ENCODE data around the gene FNBP1. TPM values are rescaled to one million over a fixed set of nuclear protein-coding genes. Genes with fewer than 3 reads are reported as not detected.

Gene FNBP1
- total and polyA plus RNA-seq, 7 donors: 12.5 to 172 (median 92.8) TPM

DNA sequence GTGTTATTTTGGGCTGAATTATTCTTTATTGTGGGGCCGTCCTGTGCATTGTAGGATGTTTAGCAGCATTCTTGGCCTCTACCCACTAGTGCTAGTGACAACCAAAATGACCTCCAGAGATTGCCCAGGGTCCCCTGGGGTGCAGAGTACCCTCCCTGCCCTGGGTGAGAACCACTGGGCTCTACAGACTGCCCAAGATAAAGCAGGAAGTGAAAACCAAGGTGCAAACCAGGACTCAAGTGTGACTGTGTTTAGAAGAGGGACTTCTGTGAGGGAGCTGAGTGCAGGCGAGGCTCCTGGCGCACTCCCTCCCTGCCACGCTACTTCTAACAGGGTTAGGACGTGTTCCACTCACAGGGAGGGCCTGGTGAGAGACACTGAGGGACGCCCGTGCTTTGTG, 166.2 kb downstream of the FNBP1 start:
- Histone ChIP-seq H3K9me3 (no peaks in the 10 kb centered on the region), H3K27me3 (no peaks in the 10 kb centered on the region), H3K36me3 (peaks cover 0 to 52% (median 30%) of the 10 kb centered on the region in 4 donors), H3K27ac (no peak overlapping the region), H3K4me3 (no peak overlapping the region), H3K4me1 (peaks cover 0 to 22% (median 18%) of the 10 kb centered on the region in 4 donors)
- 90% methylated on average over 7 of the region's 7 CpGs for WGBS, 2 donors
- DNase-seq: no peak
- intact Hi-C loops (cut with DNase I): no loop called here
- TF ChIP-seq, protein P1, sequence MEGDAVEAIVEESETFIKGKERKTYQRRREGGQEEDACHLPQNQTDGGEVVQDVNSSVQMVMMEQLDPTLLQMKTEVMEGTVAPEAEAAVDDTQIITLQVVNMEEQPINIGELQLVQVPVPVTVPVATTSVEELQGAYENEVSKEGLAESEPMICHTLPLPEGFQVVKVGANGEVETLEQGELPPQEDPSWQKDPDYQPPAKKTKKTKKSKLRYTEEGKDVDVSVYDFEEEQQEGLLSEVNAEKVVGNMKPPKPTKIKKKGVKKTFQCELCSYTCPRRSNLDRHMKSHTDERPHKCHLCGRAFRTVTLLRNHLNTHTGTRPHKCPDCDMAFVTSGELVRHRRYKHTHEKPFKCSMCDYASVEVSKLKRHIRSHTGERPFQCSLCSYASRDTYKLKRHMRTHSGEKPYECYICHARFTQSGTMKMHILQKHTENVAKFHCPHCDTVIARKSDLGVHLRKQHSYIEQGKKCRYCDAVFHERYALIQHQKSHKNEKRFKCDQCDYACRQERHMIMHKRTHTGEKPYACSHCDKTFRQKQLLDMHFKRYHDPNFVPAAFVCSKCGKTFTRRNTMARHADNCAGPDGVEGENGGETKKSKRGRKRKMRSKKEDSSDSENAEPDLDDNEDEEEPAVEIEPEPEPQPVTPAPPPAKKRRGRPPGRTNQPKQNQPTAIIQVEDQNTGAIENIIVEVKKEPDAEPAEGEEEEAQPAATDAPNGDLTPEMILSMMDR (IDR thresholded peaks at IDR 0.05): no peak
- no peak for TF ChIP-seq POLR2A (IDR thresholded peaks at IDR 0.05)
- TF ChIP-seq EP300 (IDR thresholded peaks at IDR 0.05): no peak
- no peak for TF ChIP-seq POLR2AphosphoS5 (IDR thresholded peaks at IDR 0.05)

DNA sequence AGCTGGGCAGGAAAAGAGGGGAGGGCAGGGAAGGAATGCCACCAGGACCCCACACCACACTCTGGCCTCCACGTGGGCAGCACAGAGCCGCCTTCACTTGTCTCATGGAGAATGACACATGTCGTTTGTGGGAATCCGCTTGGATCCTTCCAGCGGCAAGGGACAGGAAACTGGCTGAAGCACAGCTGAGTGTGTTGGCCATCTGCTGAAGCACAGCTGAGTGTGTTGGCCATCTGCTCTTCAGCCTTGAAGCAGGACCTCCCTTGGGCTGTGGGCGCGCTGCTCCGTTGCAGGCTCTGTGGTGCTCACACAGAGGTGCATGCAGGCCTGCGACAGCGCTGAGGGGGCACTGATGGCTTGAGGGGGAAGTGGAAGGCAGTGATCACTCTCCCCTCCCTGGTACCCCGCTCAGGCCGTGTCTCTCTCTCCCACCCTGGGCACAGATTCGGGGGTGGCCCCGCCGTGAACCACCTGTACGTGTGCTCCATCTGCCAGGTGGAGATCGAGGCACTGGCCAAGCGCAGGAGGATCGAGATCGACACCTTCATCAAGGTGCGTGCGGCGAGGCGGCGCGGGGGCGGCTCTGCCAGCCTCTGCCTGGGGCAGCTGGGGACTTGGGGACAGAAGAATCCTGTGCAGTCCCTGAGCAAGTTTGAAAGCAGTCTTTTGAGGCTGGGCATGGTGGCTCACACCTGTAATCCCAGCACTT, 167.1 kb downstream of the FNBP1 start:
- WGBS, 2 donors: 96% methylated on average over 27 of the region's 27 CpGs
- TF ChIP-seq, protein P1 (IDR thresholded peaks at IDR 0.05): no peak
- TF ChIP-seq POLR2AphosphoS5 (IDR thresholded peaks at IDR 0.05) (no peak), EP300 (IDR thresholded peaks at IDR 0.05) (no peak), POLR2A (IDR thresholded peaks at IDR 0.05) (no peak)
- no peak for DNase-seq
- Histone ChIP-seq H3K9me3 (no peaks in the 10 kb centered on the region), H3K36me3 (peaks cover 0 to 52% (median 32%) of the 10 kb centered on the region in 4 donors), H3K4me3 (no peak overlapping the region), H3K27ac (no peak overlapping the region), H3K27me3 (no peaks in the 10 kb centered on the region), H3K4me1 (peaks cover 0 to 13% (median 10%) of the 10 kb centered on the region in 4 donors)
- intact Hi-C loops (cut with DNase I): no loop called here

DNA sequence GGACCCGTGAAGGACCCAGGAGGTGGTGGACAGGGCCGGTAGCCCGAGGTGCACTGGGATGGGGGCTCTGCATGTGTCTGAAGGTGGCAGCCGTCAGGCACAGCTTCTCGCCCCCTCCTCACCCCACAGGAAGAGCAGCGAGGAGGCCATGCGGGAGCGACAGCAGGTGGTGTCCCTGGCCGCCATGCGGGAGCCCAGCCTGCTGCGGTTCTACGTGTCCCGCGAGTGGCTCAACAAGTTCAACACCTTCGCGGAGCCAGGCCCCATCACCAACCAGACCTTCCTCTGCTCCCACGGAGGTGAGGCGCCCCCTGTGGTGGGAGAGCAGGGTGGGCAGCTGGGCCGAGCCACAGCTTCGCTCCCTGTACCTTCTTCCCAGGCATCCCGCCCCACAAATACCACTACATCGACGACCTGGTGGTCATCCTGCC, 167.8 kb downstream of the FNBP1 start:
- TF ChIP-seq POLR2AphosphoS5 (IDR thresholded peaks at IDR 0.05): no peak
- TF ChIP-seq EP300 (IDR thresholded peaks at IDR 0.05): no peak
- TF ChIP-seq, protein P1 (IDR thresholded peaks at IDR 0.05): no peak
- no peak for TF ChIP-seq POLR2A (IDR thresholded peaks at IDR 0.05)
- H3K27me3 ChIP-seq: no peaks in the 10 kb centered on the region
- WGBS, 2 donors: 93 to 95% methylated on average over 23 of the region's 23 CpGs
- DNase-seq: no peak
- H3K36me3 ChIP-seq: peaks cover under 1 to 47% (median 32%) of the 10 kb centered on the region in 4 donors
- intact Hi-C loops (cut with DNase I): no loop called here
- peaks cover 0 to 7% (median 3%) of the 10 kb centered on the region in 4 donors for H3K4me1 ChIP-seq
- H3K4me3 ChIP-seq: no peak overlapping the region
- H3K27ac ChIP-seq: no peak overlapping the region
- no peaks in the 10 kb centered on the region for H3K9me3 ChIP-seq

DNA sequence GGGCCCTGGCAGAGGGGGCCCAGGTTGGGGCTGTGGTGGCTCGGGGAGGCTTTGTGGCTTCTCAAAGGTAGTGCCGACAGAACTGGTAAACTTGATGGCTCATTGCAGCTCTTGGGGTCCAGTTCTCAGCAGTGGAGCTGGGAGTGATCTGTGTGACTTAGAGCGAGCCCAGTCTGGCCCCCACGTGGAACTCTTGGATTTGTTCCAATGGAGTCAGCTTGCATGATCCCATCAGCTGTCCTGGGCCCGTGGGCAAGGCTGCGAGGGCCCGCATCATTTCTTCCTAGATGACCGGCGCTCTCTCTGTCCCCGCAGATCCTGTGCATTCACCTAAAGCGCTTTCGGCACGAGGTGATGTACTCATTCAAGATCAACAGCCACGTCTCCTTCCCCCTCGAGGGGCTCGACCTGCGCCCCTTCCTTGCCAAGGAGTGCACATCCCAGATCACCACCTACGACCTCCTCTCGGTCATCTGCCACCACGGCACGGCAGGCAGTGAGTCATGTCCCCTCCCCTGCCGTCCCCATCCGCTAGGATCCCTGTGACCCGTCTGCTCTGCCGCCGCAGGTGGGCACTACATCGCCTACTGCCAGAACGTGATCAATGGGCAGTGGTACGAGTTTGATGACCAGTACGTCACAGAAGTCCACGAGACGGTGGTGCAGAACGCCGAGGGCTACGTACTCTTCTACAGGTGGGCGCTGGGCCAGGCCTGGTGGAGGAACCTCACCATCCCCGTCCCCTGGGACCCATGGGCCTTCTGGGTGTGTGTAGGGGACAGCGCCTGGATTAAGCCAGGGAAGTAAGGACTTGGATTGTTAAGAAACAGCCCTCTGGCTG, 168.5 kb downstream of the FNBP1 start:
- Histone ChIP-seq H3K27me3 (no peaks in the 10 kb centered on the region), H3K9me3 (no peaks in the 10 kb centered on the region), H3K27ac (no peak overlapping the region), H3K4me1 (no peaks in the 10 kb centered on the region), H3K36me3 (peaks cover 7 to 41% (median 31%) of the 10 kb centered on the region in 4 donors), H3K4me3 (no peak overlapping the region)
- DNase-seq: no peak
- TF ChIP-seq POLR2A (IDR thresholded peaks at IDR 0.05) (no peak), EP300 (IDR thresholded peaks at IDR 0.05) (no peak), POLR2AphosphoS5 (IDR thresholded peaks at IDR 0.05) (no peak)
- TF ChIP-seq, protein P1 (IDR thresholded peaks at IDR 0.05): no peak
- WGBS, 2 donors: 91 to 95% methylated on average over 38 of the region's 38 CpGs
- intact Hi-C loops (cut with DNase I): no loop called here

Data from sigmoid colon (tissue), 7 donors.